ENCODE results near the gene EBP.

Gene EBP

DNA sequence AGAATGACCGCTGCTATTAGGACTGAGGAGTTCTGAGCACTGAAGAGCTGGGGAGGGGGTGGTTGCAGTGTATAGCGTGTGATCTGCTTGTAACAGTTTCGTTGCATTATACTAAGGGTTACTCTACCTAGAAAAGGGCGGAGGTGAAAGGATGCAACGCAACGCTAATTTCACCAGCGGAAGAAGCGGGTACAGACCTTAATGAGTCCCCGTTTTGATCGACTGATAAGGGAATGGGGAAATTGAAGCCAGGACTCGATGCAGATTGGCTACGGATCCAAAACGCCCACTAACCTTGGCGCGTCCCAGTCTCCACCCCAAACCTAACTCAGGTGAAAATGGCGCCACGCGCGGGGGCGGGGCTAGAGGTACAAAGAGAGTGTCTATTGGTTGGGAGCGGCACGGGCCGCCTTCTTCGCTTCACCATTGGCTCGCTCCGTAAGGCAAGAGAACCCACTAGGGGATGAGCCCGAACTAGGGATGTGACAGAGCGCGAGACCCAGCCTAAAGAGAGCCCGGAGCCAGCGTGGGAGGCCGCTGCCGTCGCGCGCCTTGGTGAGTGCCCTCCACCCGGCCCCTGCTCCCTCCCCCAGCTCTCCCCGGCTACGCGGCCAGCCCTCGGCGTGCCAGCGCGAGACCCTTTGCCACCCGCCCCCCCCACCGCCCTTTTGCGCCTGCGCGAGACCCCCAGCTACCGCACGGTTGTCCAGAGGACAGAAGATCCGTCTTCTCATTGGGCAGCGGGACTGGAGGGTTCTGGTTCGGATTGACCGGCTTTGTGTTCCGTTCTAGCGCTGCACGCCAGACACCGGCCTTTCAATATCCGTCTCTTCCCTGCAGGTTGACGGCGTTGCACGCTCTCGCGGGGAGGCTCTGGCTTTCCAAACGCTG is at the start of gene EBP:
TSS of gene EBP (plus strand) at position 456 of the 891 bp plus-strand sequence. CDS start 1,964 bp downstream, outside the sequence.
- peak; percentile 91 for DNase-seq (ENCODE audit: low spot score)

DNA sequence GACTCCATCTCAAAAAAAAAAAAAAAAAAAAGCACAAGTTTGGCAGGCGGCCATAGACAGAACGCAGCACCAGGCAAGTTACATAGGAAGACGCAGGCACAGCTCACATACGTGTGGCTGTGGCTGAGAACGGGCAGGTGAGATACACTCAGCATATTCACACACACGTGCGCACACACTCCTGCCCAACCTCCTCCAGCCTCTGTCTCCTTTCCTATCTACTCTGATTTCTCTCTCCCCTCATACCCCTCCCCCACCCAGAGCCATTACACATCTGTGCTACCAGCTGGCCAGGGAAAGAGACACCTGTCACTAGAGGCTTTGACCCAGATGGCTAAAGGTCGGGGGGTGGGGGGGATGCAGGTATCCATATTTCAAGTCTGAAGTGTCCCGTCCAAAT is 49.4 kb upstream of the EBP start:
- DNase-seq (ENCODE audit: low spot score) = no peak

DNA sequence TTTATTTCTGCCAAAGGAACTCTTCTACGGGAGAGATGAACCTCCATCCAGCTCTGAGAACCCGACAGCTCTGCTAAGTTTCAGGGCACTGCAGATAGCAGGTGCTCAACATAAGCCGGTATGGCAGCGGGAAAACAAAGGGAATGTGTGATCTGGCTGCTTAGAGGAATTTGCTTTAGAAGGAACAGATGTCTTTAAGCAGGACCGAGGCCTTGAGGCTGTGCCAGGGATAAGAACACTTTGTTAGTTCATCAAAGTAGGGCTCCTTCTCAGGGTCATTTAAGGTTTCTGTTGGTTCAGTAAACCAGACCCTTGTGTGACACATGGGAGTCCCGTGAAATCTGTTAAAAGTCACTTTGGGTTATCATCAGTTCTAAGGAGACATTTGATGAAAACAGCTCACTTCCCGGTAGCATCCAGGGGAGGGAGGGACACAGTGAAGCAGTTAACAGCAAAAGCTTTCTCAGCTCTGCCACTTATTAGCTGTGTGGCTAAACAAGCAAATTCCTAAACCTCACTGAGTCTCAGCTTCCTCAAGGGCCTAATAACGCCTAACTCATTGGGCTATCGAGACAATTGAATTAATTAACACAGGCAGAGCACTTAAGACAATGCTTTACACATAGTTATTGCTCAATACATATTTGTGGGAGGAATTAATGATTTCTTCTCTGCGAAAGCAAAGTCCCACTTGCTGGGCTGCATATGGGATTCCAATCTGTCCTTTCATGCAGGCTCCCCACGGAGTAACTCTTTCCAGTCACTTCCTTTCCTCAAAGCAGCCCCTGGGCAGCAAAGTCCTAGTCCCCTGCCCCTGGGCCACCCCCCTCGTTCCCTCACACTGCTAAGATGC is 48.5 kb upstream of the EBP start:
- no peak for DNase-seq (ENCODE audit: low spot score)

DNA sequence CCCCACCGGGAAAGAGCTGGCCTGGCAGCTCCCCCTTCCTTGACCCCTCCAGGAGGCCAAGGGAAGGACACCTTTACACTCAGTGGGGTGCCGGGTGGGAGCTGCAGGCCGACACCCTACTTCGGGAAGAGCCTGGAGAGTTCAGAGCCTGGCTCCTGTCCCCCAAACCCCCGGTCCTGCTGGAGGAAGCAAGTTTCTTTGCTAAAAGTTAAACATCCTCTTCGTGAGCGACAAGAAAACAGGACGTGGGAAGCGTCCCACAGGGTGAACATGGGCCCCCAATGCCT is 48.0 kb upstream of the EBP start:
- DNase-seq (ENCODE audit: low spot score) = no peak

DNA sequence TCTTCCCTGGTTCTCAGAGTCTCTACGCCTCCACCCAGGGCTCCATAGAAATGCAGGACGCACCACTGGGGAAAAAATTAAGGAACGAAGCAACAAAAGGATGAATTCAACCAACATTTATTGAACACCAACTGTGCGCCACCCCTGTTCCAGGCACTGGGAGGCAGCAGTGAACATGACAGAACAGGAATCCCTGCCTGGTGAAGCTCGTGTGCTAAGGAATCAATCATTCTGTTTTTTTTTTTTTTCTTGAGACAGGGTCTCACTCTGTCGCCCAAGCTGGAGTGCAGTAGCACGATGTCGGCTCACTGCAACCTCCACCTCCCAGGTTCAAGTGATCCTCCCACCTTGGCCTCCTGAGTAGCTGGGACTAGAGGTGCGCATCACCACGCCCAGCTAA is 47.5 kb upstream of the EBP start:
- DNase-seq (ENCODE audit: low spot score) = no peak

DNA sequence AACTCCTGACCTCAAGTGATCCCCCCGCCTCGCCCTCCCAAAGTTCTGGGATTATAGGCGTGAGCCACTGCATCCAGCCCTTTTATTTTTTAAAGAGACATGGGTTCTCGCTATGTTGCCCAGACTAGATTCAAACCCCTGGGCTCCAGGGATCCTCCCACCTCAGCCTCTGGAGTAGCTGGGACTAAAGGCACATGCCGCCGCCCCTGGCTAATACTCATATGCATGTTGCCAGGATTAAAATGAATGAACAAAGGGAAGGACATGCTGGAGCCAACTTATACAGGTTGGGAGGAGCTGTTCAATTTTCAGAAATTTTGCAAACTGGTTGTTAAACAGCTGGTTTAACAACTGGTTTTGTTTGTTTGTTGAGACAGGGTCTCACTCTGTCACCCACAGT is 47.0 kb upstream of the EBP start:
- no peak for DNase-seq (ENCODE audit: low spot score)

DNA sequence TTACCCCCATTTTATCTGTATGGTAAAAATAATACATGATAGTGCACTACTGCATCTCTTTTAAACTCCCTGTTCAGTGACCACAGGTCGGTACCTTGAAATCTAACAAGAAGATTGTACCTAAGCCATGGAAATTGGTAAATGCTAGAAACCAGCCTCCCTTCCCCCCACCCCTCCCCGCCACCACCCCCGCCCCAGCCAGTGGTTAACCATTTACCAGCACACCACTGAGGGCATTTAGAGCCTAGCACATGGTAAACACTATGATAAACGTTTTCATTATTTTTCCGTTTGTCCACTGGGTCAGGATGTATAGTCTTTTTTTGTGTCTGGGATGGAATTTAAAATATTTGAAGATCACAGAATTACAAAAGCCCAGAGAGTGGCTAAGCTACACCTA is 46.3 kb upstream of the EBP start:
- no peak for DNase-seq (ENCODE audit: low spot score)

DNA sequence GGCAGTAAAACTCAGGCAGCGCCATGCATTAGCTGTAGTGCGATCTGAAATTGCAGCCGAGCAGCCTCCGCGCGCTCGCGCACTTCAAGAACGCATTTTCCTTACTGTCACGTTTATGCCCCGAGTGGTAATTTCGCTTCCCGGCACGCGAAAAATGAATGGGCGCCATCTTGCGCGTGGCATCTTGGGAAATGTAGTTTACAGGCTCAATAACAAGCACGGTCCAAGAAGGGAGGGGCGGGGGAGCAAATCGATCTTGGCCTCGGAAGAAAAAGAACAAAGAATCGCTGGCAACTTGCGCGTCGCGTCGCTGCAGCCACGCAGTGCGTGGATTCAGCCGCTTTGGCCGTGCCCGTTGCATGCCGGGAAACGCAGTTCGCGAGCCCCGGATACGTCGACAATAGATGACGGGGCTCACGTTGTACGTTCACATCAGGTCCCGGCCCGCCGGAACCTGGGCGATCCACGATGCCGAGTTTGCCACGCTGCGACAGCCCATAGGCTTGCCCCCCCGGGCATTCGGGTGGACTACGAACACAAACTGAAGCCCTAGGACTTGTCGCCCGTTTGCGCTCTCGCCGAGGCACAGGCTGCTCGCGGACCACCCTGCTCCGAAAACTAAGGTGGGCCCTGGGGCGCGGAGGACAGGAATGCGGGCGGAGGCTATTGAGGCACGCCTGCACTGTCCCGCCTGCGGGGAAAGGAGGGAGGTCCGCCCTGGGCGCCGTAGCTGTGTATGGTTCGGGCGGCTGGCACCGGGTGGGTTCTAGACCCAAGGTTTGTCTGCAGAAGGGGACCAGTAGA is 45.6 kb upstream of the EBP start, which contains the start of gene FTSJ1:
TSS of gene FTSJ1 (plus strand) at position 426 of the 804 bp plus-strand sequence. CDS start 1,849 bp downstream, outside the sequence.
- DNase-seq (ENCODE audit: low spot score) = peak; percentile 83

DNA sequence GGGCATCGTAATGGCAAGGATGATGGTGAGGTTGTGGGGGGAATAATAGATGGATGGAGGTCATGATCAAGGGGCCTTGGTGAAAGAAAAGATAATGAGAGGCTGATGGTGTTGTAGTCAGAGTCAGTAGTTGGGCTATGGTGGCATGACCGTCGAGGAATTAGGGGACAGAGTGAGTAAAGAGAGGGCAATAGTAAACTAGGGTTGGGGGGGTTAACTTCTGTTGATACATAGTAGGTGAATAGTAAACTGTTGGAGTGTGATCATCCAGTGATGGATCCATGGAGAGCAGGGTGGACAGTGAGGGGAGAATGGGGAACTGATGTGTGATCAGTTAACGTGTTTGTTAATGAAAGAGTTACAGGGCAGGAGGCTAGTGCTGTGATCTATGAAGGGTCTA is 44.7 kb upstream of the EBP start:
- DNase-seq (ENCODE audit: low spot score) = no peak

DNA sequence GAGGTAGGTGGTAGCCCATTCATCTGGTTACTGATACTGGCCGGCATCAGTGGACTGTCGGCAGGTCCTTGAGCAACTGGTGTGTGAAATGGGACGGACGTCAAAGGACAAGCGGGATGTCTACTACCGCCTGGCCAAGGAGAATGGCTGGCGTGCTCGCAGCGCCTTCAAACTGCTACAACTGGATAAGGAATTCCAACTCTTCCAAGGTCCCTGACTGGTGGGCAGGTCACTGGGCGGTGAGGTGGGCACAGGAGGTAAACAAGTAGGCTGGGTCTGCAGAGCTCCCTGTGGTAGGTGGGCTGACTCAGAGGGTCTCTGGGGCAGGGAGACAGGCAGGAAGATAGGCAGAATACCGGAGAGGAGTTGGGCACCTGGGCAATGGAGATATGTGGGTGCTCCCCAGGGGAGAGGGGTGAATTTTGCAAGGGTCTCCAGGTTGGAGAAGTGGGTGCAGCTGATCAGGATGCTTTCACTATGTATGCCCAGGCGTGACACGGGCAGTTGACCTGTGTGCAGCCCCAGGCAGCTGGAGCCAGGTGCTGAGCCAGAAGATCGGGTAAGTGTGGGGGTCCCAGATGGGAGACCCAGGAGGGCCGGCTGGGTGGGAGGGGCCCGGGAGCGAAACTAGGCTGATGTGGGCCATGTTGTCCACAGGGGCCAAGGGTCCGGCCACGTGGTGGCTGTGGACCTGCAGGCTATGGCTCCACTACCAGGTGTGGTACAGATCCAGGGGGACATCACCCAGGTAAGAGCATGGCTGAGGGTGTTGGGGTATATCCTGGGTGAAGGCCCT is 43.5 kb upstream of the EBP start:
- DNase-seq (ENCODE audit: low spot score) = no peak

DNA sequence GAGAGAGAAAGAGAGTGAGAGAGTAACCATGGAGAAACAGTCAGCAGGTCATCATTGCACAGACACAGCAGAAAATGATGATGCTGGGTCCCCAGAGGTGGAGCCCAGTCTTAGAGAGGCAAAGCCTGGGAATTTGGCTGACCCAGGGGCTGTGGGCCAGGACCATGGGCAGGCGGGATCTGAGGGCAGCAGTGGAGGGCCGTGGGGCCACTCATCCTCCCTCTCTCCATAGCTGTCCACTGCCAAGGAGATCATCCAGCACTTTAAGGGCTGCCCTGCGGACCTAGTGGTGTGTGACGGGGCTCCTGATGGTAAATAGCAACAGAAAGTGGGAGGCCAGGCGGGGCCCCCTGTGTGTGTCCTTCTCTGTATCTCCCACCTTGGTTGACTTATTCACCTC is 42.8 kb upstream of the EBP start:
- DNase-seq (ENCODE audit: low spot score) = no peak

DNA sequence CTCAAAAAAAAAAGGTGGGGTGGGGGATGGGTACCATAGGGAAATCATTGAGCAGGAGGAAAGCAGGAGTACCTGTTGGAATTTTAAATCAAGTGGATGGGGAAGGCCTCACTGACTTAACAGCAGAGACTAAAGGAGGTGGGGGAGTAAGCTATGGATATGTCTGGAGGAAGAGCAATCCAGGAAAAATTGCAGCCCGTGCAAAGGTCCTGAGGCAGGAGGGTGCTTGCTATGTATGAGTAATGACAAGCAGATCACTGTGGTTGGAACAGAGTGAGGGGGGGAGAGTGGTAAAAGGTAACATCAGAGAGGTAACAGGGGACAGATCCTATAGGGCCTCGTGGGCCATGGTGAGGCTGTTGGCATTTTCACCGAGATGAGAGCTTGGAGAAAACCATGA is 41.5 kb upstream of the EBP start:
- DNase-seq (ENCODE audit: low spot score) = no peak

DNA sequence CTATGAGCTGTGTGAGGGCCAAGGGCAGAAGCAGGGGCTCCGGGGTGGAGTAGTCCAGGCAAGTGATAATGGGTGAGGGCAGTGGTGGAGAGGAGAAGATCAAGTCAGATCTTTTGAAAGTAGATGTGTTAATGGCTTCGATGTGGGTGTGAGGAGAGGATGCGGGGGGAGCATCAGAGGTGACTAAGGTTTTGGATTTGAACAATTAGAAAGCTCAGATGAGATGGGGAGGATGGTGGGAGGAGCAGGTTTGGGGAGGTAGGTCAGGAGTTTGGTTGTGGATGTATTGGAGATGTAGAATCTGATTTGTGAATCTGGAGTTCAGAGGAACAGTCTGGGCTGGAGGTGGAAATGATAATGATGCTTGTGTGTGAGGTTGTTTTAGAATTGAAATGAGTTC is 41.0 kb upstream of the EBP start:
- DNase-seq (ENCODE audit: low spot score) = no peak

DNA sequence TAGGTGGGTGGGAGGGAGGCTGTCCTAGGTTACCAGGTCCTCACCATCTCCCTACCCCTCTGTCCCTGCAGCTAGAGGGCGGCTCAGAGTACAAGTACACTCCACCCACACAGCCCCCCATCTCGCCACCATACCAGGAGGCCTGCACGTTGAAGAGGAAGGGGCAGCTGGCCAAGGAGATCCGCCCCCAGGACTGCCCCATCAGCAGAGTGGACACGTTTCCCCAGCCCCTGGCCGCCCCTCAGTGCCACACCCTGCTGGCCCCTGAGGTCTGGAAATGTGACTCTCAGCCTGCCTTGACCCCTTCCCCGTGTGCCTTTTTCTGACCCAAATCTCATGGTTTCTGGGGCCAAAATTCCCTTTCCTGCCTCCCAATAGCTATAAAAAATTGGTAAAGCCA is 39.1 kb upstream of the EBP start:
- DNase-seq (ENCODE audit: low spot score) = no peak

DNA sequence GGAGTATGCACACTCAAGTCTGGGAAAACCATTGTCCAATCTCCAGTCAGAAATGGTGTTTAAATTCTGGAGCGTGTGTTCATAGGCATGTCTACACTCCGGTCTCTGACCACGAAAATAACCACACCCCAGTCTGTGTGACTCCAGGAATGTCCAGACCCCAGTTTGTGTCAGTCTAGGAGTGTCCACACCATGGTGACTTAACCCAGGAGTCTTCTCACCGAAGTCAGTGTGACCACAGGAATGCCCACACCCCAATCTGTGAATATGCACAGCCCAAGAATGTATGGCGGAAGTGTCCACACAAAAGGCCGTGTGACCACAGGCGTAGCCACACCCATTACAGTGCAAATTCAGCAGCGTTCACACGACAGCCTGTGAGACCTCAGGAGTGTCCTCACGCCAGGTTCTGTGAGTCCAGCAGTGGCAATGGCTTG is 34.2 kb upstream of the EBP start:
- no peak for DNase-seq (ENCODE audit: low spot score)

DNA sequence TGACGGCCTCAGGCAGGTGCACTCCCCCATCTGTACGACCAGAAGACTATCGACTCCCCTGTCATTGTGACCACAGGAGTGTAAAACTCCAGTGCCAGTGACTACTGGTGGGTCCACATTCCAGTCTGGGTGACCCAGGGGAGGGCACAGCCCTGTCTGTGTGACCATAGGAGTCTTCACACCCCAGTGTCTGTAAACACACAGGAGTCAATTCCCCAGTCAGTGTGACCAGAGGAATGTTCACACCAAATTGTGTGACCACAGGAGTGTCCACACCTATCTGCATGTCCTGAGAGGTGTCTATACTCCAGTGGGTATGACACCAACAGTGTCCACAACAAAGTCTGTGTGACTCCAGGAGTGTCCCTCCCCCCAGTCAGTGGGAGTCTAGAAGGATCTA is 33.6 kb upstream of the EBP start:
- no peak for DNase-seq (ENCODE audit: low spot score)

DNA sequence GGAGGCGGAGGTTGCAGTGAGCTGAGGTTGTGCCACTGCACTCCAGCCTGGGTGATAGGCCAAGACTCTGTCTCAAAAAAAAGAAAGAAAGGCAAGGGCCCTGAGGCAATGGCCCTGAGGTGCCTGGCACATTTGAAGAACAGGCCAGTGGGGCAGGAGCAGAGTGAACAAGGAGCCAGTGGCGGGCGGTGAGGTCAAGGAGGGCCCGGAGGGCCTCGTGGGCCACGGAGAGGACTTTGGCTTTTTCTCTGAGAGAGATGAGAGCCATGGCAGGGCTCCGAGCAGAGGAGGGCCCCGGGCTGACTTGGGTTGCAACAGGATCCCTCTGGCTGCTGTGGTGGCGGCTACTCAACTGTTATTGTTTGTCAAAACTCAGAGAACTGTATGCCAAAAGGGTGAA is 32.3 kb upstream of the EBP start:
- DNase-seq (ENCODE audit: low spot score) = no peak

DNA sequence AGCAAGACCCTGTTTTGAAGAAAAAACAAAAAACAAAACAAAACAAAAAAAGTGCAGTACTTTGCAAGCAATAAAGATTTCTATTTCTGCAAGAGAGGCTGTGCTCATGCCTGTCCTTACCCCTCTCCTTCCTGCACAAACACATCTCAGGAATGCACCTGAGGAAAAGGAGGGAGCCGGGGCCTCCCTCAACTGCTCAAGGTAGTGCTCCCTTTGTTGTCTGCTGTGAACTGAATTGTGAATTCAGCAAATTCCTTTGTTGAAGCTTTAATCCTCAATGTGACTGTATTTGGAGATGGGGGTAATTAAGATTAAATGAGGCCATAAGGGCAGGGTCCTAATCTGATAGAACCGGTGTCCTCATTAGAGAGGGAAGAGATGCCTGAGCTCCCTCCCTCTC is 31.7 kb upstream of the EBP start:
- DNase-seq (ENCODE audit: low spot score) = no peak

DNA sequence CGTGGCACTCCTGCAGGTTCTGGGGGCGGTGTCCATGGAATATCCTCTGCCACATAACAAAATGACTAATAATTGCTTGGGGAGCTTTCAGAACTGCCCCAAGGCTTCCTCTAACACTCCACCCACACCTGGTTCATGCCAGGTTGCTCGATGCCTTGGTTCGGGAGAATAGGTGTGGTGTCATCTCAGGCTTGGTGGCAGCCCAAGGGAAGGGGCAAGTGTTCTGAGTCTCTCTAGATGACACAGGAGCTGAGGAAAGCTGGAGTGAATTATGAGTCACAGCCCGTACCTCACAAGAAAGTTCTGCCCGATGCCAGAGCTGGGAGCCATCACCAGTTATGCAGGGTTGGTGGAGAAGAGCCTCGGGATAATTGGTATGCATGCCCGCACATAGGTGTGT is 30.9 kb upstream of the EBP start:
- DNase-seq (ENCODE audit: low spot score) = no peak

DNA sequence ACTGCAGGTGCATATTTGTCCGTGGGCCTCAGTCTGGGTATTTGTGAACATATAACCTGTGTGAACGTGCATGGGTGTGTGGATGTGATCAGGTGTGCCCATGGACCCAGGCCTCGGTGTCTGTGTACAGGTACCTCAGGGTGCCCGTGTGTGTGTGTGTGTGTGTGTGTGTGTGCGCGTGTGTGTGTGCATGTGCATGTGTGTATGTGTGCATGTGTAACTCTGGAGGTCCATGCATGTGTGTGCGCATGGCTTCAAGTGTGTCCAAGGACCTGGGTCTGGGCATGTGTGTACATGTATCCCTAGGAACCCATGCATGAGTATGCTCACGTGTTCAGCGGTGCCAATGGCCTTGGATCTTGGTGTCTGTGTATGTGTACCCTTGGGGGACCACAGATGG is 29.8 kb upstream of the EBP start:
- no peak for DNase-seq (ENCODE audit: low spot score)

DNA sequence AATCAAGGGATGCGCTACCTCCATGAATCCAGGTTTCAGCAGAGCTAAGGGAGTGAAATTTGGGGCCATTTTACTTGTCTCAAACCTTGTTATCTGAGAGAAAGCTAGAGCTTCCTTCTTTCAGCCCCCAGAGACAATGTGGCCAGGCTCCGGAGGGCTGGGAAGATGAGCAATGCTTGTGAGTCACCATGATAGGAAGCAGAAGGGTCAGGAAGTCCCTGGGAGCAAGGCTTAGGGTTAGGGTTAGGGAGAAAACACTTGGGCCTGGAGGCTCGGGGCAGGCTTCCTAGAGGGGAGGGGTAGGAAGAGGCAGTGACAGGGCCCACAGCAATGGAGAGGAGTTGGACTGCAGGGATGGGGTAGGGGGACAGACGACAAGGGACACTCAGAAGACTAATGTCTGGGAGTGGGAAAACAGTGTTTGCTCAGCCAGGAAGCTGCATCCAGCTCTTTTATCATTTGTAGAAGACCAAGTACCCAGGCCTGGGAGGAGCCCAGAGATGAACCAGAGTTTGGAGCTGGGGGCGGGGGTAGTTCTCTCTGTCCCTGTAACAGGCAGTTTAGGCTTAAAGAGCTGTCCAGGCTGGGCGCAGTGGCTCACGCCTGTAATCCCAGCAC is 29.2 kb upstream of the EBP start:
- no peak for DNase-seq (ENCODE audit: low spot score)
